Embryonic facial prominence (tissue), 1 donor: ENCODE data around the gene TADA3.

ENCODE experiments used
- DNase-seq: peaks from one replicate; pipeline ENCODE4 v3.0.0-alpha.2; 2016; ENCODE audit errors: extremely low spot score

The TADA3 gene

GRCh38 chr3:9809615-9810432 is 17.6 kb upstream of the TADA3 start, which contains the start of gene TTLL3:
TSS of gene TTLL3 (plus strand) at chr3:9810262. CDS start at chr3:9810662, 400 bp downstream.
- peak; percentile 61 for DNase-seq

- no peak for DNase-seq
Measured at GRCh38 chr3:9809239-9809614, 17.0 kb upstream of the TADA3 start.

- DNase-seq = no peak
Measured at GRCh38 chr3:9808345-9809037, 16.2 kb upstream of the TADA3 start.

GRCh38 chr3:9807981-9808344 is 15.7 kb upstream of the TADA3 start:
- DNase-seq = no peak

GRCh38 chr3:9806688-9807589 is 14.7 kb upstream of the TADA3 start:
- DNase-seq = no peak

- no peak for DNase-seq
Measured at GRCh38 chr3:9806137-9806536, 13.9 kb upstream of the TADA3 start.

- DNase-seq = no peak
Measured at GRCh38 chr3:9804996-9805395, 12.7 kb upstream of the TADA3 start.

- no peak for DNase-seq
Measured at GRCh38 chr3:9803494-9803893, 11.2 kb upstream of the TADA3 start.

GRCh38 chr3:9800529-9800928 is 8.3 kb upstream of the TADA3 start:
- no peak for DNase-seq

GRCh38 chr3:9797196-9797945 is 5.1 kb upstream of the TADA3 start:
- DNase-seq = no peak

- DNase-seq = no peak
Measured at GRCh38 chr3:9795207-9795606, 2.9 kb upstream of the TADA3 start.

- no peak for DNase-seq
Measured at GRCh38 chr3:9794400-9794799, 2.1 kb upstream of the TADA3 start.

GRCh38 chr3:9793161-9793781 is 998 bp upstream of the TADA3 start:
- no peak for DNase-seq

- no peak for DNase-seq
Measured at GRCh38 chr3:9791790-9792404, 376 bp downstream of the TADA3 start.

- no peak for DNase-seq
Measured at GRCh38 chr3:9791127-9791526, 1.1 kb downstream of the TADA3 start.

GRCh38 chr3:9787714-9788113 is 4.6 kb downstream of the TADA3 start:
- DNase-seq = no peak

GRCh38 chr3:9786825-9787669 is 5.2 kb downstream of the TADA3 start:
- no peak for DNase-seq

- DNase-seq = no peak
Measured at GRCh38 chr3:9786209-9786739, 6.0 kb downstream of the TADA3 start.

- DNase-seq = no peak
Measured at GRCh38 chr3:9785602-9786001, 6.7 kb downstream of the TADA3 start.
